ENCODE results near the gene CAMK2G.
"Not testable (repeated sequence)": the region's sequence is repeated elsewhere in the genome, so short reads cannot be mapped to it uniquely, and the experiment has no call there.

Gene CAMK2G

GRCh38 chr10:73902351-73902750 is 28.0 kb upstream of the CAMK2G start:
- no peak for DNase-seq

GRCh38 chr10:73901261-73901660 is 26.9 kb upstream of the CAMK2G start:
- no peak for DNase-seq

DNA sequence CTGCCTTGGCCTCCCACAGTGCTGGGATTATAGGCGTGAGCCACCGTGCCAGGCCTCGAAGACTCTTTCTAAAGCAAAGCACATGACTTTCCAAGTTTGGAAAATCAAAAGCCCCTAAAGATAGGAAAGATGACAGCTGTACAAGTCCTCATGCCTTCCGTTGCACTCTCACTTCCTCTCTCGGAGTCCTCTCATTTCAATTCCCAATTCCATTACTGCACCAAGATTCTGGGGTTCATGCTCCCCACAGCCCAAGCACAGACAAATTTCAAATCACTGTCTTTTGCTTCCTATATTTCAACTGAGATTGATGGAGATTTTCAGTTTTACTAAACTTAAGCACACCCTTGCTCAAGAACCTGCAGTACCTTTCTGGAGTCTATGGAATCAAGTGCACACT is 25.7 kb upstream of the CAMK2G start:
- no peak for DNase-seq

GRCh38 chr10:73899423-73899822 is 25.1 kb upstream of the CAMK2G start:
- DNase-seq = no peak

- no peak for DNase-seq
These were observed 24.5 kb upstream of the CAMK2G start for GRCh38 chr10:73898730-73899410.

DNA sequence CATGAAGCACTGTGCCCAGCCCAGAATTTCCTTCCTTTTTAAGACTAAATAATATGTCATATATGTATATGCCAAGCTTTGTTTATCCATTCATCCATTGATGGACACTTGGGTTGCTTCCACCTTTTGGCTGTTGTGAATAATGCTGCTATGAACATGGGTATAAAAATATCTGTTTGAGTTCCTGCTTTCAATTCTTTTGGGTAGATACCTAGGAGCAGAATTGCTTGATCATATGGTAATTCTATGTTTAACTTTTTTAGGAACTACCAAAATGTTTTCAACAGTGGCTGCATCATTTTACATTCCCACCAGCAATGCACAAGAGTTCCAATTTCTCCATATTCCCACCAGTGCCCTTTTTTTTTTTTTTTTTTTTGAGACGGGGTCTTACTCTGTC is 23.3 kb upstream of the CAMK2G start:
- no peak for DNase-seq

DNA sequence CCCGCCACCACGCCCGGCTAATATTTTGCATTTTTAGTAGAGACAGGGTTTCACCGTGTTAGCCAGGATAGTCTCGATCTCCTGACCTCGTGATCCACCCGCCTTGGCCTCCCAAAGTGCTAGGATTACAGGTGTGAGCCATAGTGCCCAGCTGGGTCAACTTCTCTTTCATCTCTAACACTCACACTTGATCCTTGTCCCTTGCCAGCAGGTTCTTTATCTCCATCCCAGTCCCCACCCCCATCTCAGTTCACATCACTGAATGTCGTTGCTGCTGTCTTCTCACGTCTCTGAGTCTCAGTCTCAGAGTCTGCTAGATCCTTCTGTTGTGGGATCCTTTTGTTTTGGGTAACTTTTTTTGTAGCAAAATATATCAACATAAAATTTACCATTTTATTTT is 21.0 kb upstream of the CAMK2G start:
- not testable (repeated sequence) for DNase-seq

DNA sequence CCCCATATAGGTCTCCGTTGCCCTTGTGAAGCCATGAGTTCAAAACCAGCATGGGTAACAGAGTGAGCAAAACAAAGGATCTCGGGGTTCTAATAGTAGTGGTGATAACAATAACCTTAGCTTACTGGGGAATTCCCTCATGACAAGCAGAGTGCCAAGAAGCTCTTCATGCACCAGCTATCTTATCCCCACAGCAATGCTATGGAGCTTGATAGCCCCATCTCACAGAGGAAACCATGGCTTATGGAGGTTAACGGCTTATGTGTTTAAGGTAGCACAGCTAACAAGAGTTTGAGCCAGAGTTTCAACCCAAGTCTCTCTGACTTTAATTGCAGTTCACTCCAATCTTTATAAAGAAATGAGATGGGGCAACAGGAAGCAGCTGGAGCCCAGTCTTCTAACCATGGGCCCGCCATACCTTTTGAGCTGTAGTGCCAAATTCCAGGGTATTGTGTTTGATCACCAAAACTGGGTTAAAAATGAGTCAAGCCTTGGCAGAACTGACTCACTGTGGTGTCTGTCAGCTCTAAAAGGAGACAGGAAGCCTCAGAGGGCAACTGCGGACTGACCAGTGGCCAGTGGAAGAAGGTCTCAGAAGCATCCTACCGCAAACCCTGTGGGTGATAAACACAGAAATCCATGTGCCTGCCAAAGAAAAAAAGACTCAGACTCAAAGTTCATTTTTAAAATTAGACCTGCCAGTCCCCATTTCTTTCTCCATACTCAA is 20.1 kb upstream of the CAMK2G start:
- DNase-seq = peak in 1 of 2 donors; percentile 7

GRCh38 chr10:73893426-73893825 is 19.1 kb upstream of the CAMK2G start:
- DNase-seq = no peak

GRCh38 chr10:73892310-73893030 is 18.1 kb upstream of the CAMK2G start:
- no peak for DNase-seq

GRCh38 chr10:73891540-73891939 is 17.2 kb upstream of the CAMK2G start:
- DNase-seq = no peak

- DNase-seq = not testable (repeated sequence)
These were observed 16.5 kb upstream of the CAMK2G start for GRCh38 chr10:73890830-73891229.

DNA sequence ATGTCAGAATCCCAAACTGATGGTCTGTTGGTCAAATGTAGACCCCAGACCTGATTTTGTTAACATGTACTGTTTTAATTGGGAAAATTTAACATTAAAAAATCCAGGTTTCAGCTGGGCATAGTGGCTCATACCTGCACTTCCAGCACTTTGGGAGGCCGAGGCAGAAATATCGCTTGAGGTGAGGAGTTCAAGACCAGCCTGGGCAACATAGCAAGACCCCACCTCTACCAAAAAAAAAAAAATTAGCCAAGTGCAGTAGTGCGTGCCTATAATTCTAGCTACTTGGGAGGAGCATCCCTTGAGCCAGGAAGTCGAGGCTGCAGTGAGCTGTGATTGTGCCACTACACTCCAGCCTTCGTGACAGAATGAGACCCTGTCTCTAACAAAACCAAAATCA is 15.9 kb upstream of the CAMK2G start:
- DNase-seq = no peak

DNA sequence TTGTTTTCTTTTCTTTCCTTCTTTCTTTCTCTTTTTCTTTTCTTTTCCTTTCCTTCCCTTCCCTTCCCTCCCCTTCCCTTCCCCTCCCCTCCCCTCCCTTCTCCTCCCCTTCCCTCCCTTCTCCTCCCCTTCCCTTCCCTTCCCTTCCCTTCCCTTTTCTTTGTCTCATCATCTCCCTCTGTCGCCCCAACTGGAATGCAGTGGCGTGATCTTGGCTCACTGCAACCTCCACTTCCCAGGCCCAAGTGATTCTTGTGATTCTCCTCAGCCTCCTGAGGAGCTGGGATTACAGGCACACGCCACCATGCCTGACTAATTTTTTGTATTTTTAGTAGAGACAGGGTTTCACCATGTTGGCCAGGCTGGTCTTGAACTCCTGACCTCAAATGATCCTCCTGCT is 15.1 kb upstream of the CAMK2G start:
- not testable (repeated sequence) for DNase-seq

GRCh38 chr10:73889014-73889413 is 14.7 kb upstream of the CAMK2G start:
- peak in 1 of 2 donors; percentile 30 for DNase-seq

DNA sequence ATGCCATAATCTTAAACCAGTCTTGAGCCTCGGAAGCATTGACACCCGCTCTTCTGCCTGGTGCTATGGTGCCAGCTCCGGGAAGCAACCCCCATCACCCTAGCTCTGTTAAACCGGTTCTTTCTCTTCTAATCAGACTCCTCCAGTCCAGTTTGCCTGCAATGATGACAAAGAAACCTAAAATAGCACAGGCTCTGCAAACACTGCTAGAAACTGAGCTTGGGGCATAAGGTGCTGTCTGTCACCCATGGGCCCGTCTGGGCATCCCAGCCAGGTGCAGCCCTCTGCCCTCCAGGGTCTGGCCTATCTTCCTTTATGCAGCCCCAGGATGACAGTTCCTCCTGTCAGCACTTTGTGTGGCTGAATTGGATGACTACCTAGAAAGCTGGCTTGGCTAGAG is 14.2 kb upstream of the CAMK2G start:
- DNase-seq = no peak

GRCh38 chr10:73887294-73888039 is 13.1 kb upstream of the CAMK2G start:
- no peak for DNase-seq

DNA sequence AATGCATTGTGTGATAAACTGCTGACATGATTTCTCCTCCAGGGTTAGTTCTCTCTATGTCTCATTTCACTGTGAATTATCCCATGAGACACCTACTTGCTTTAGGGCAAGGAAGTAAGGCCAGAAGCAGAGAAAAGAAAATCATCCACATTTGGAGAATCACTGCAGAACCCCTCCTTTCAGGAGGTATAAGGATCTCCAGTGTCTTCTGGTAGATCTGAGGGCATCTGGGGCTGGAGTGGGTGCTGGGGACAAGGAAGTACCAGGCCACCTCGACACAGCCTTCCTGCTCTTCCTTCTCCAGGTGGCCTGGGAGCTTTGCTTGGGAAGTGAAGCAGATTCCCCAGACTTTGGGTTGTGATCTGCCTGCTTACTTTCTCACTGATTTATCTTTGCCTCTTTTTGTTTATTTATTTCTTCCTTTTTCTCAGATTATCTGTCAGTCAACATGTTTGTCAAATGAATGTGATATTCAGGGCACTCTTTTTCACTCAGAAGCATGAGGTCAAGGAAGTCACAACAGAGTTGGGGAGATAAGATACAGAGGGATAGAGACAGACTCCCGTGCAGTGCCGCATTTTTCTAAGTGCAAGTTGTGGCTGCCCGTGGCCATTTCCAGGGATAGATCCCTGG is 12.4 kb upstream of the CAMK2G start:
- no peak for DNase-seq

GRCh38 chr10:73886085-73886529 is 11.8 kb upstream of the CAMK2G start:
- peak; percentile 67 to 74 for DNase-seq

DNA sequence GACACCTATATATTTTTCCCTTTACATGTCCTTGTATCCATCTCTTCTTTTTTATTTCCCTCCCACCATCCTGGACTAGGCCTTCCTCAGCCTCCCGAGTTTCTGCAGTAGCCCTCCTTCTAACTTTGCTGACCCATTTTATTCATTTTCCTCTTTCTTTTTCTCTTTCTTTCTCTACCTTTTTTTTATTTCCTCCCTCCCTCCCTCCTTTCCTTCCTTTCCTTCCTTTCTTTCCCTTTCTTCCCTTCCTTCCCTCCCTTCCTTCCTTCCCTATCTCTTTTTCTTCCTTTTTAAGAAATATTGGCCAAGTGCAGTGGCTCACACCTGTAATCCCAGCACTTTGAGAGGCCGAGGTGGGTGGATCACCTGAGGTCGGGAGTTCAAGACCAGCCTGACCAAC is 9.7 kb upstream of the CAMK2G start:
- no peak for DNase-seq

GRCh38 chr10:73881221-73881919 is 7.0 kb upstream of the CAMK2G start:
- DNase-seq = no peak
